Liver (tissue), 9 donors: ENCODE measurements around the gene APOD. TPM values are rescaled to one million over a fixed set of nuclear protein-coding genes. Genes with fewer than 3 reads are reported as not detected.

ENCODE experiments used
- DNase-seq: peaks from one replicate; pipeline ENCODE4 v3.0.0-alpha.2; 2017; ENCODE audit warnings: low spot score
- H3K27ac ChIP-seq, 2 donors: one replicate each; pipeline ENCODE4 v1.7.0; 2013; ENCODE audit warnings: inconsistent platforms in 2 of 2, low read length in 2 of 2, control low read depth in 1 of 2, low read depth in 1 of 2, mild to moderate bottlenecking in 1 of 2
- H3K27me3 ChIP-seq, 4 donors: one replicate each; pipeline versions ENCODE4 v1.6.1 to v1.7.0; 2013; ENCODE audit warnings: low read length in 3 of 4, inconsistent platforms in 1 of 4, mild to moderate bottlenecking in 1 of 4, moderate library complexity in 1 of 4; ENCODE audit not compliant: control insufficient read depth in 4 of 4, insufficient read depth in 4 of 4
- H3K36me3 ChIP-seq, 4 donors: one replicate each; pipeline versions ENCODE4 v1.6.1 to v1.7.0; 2013; ENCODE audit warnings: low read length in 3 of 4, mild to moderate bottlenecking in 3 of 4, low read depth in 1 of 4, moderate library complexity in 1 of 4; ENCODE audit not compliant: control insufficient read depth in 4 of 4, insufficient read depth in 3 of 4
- H3K4me1 ChIP-seq, 4 donors: one replicate each; pipeline versions ENCODE4 v1.6.1 to v1.7.0; 2013; ENCODE audit warnings: low read length in 3 of 4, mild to moderate bottlenecking in 3 of 4, moderate library complexity in 1 of 4; ENCODE audit not compliant: control insufficient read depth in 4 of 4, insufficient read depth in 4 of 4
- H3K4me3 ChIP-seq, 3 donors: one replicate each; pipeline versions ENCODE4 v1.6.1 to v1.7.0; 2013; ENCODE audit warnings: low read length in 3 of 3, control low read depth in 1 of 3, low read depth in 1 of 3, mild to moderate bottlenecking in 1 of 3
- H3K9ac ChIP-seq, 2 donors: one replicate each; pipeline ENCODE4 v1.7.0; 2013; ENCODE audit warnings: low read length in 2 of 2, mild to moderate bottlenecking in 2 of 2, moderate library complexity in 2 of 2, control low read depth in 1 of 2, low read depth in 1 of 2
- H3K9me3 ChIP-seq, 4 donors: one replicate each; pipeline versions ENCODE4 v1.6.1 to v1.7.0; 2013; ENCODE audit warnings: low read length in 3 of 4; ENCODE audit not compliant: control insufficient read depth in 4 of 4
- EGR1 ChIP-seq, 2 donors: IDR thresholded peaks; 2 replicates each; pipeline ENCODE4 v1.6.1; 2016 to 2018; ENCODE audit warnings: antibody characterized with exemption in 2 of 2, low read depth in 2 of 2
- GABPA ChIP-seq, 2 donors: IDR thresholded peaks in 1 of 2; conservative IDR thresholded peaks in 1 of 2; 2 replicates each; pipeline ENCODE4 v1.6.1; 2016; ENCODE audit warnings: antibody characterized with exemption in 2 of 2, mild to moderate bottlenecking in 1 of 2, moderate library complexity in 1 of 2
- NR2F2 ChIP-seq: IDR thresholded peaks from 2 replicates; pipeline ENCODE4 v1.6.1; 2016; ENCODE audit warnings: antibody characterized with exemption
- RAD21 ChIP-seq, 2 donors: IDR thresholded peaks; 2 replicates each; pipeline ENCODE4 v1.6.1; 2016; ENCODE audit warnings: antibody characterized with exemption in 2 of 2, mild to moderate bottlenecking in 2 of 2
- RXRA ChIP-seq, 2 donors: IDR thresholded peaks; 2 replicates each; pipeline ENCODE4 v1.6.1; 2017 to 2018; ENCODE audit warnings: antibody characterized with exemption in 2 of 2, mild to moderate bottlenecking in 1 of 2
- SP1 ChIP-seq: IDR thresholded peaks from 2 replicates; pipeline ENCODE4 v1.6.1; 2018; ENCODE audit warnings: antibody characterized with exemption, mild to moderate bottlenecking
- TAF1 ChIP-seq: conservative IDR thresholded peaks from 2 replicates; pipeline ENCODE4 v1.6.1; 2016; ENCODE audit warnings: antibody characterized with exemption, mild to moderate bottlenecking
- YY1 ChIP-seq: IDR thresholded peaks from 2 replicates; pipeline ENCODE4 v1.6.1; 2016; ENCODE audit warnings: antibody characterized with exemption, mild to moderate bottlenecking
- WGBS: extraction: QIAGEN DNeasy Blood & Tissue Kit; methylation state at CpG from one replicate; pipeline ENCODE4 v1.1.7; 2013; 5-methylcytosine and 5-hydroxymethylcytosine counted together
- polyA plus RNA-seq, 2 donors: library from polyadenylated mRNA; stranded (reverse) in 1 of 2; unstranded in 1 of 2; fragments of 200-250 nt in 1 of 2; fragments of >200 nt in 1 of 2; fragmentation: Nextera tagmentation in 1 of 2; extraction: Ambion mirVana in 1 of 2; gene quantifications; one replicate each; pipeline versions ENCODE4 v1.2.1 to v1.2.3, GENCODE V29; 2013 to 2015
- total RNA-seq, 2 donors: library from RNA; depleted of rRNA; stranded (reverse); fragments of >200 nt; gene quantifications; one replicate each; pipeline ENCODE4 v1.2.3, GENCODE V29; 2014
- TF ChIP-seq, protein P1 (sequence below): IDR thresholded peaks from 2 replicates; pipeline ENCODE4 v1.6.1; 2016; ENCODE audit warnings: antibody characterized with exemption, mild to moderate bottlenecking
- TF ChIP-seq, protein P2 (sequence below): IDR thresholded peaks from 2 replicates; pipeline ENCODE4 v1.6.1; 2016; ENCODE audit warnings: antibody characterized with exemption
- TF ChIP-seq, protein P3 (sequence below): IDR thresholded peaks from 2 replicates; pipeline ENCODE4 v1.6.1; 2016; ENCODE audit warnings: antibody characterized with exemption
- TF ChIP-seq, protein P4 (sequence below): fragments of 150-350 bp; IDR thresholded peaks from 2 replicates; pipeline ENCODE4 v1.5.1; 2017; ENCODE audit warnings: improper control_type of control experiment, low read depth, low read length; ENCODE audit not compliant: missing input control
- TF ChIP-seq, protein P5 (sequence below): IDR thresholded peaks from 2 replicates; pipeline ENCODE4 v1.6.1; 2016; ENCODE audit warnings: antibody characterized with exemption
- donor health status: healthy.
- donor health status: healthy.
- donor health status: healthy.
- donor health status: healthy.
- donor health status: healthy.

The APOD gene
- total and polyA plus RNA-seq, 4 donors = 0.33 to 4.0 (median 0.56) TPM; not detected in 1

DNA sequence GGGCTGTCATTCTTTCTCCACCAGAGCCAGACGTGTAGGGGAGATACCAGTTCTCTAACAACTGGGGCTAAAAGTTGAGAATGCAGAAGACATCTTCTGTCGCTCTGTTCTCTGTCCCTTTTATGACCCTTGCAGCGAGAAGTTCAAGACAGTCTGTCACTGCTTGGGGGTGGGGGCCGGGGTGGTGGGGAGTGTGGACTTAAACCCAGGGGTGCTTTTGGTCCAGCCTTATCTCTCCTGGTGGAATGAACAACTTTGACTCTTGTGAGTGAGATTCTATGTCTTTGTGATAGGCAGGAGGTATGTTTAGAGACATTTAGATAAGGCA lies 767 bp upstream of the APOD start:
- DNase-seq = no peak
- Histone ChIP-seq H3K36me3 (no peaks in the 10 kb centered on the region), H3K9ac (no peak overlapping the region), H3K27ac (no peak overlapping the region), H3K27me3 (peaks cover 0 to 7% (median 0%) of the 10 kb centered on the region in 4 donors), H3K4me3 (no peak overlapping the region), H3K4me1 (no peaks in the 10 kb centered on the region), H3K9me3 (no peaks in the 10 kb centered on the region)
- TF ChIP-seq, protein P1, sequence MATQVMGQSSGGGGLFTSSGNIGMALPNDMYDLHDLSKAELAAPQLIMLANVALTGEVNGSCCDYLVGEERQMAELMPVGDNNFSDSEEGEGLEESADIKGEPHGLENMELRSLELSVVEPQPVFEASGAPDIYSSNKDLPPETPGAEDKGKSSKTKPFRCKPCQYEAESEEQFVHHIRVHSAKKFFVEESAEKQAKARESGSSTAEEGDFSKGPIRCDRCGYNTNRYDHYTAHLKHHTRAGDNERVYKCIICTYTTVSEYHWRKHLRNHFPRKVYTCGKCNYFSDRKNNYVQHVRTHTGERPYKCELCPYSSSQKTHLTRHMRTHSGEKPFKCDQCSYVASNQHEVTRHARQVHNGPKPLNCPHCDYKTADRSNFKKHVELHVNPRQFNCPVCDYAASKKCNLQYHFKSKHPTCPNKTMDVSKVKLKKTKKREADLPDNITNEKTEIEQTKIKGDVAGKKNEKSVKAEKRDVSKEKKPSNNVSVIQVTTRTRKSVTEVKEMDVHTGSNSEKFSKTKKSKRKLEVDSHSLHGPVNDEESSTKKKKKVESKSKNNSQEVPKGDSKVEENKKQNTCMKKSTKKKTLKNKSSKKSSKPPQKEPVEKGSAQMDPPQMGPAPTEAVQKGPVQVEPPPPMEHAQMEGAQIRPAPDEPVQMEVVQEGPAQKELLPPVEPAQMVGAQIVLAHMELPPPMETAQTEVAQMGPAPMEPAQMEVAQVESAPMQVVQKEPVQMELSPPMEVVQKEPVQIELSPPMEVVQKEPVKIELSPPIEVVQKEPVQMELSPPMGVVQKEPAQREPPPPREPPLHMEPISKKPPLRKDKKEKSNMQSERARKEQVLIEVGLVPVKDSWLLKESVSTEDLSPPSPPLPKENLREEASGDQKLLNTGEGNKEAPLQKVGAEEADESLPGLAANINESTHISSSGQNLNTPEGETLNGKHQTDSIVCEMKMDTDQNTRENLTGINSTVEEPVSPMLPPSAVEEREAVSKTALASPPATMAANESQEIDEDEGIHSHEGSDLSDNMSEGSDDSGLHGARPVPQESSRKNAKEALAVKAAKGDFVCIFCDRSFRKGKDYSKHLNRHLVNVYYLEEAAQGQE = no peak
- WGBS = 68% methylated on average over 4 of the region's 4 CpGs

DNA sequence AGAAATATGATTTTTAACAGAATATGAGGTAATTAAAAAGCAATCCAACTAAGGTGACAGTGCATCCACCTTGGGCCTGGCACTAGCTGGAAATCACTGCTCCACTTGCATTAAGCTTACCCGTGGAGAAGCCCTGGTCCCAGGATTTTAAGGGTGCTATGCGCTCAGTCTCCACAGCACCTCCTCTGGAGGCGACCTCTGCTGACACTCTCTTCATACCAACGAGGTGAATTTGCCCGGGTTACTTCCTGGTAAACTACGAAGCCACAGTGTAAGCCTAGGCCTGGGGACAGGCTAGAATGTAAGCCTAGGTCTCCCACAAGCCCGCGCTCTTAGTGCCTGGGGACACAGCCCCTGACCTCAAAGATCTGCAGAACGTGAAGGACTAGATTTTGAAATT lies 793 bp downstream of the APOD start:
- H3K4me3 ChIP-seq = no peak overlapping the region
- no peak overlapping the region for H3K9ac ChIP-seq
- DNase-seq = no peak
- WGBS = 76% methylated on average over 9 of the region's 9 CpGs
- H3K4me1 ChIP-seq = no peaks in the 10 kb centered on the region
- H3K27ac ChIP-seq = no peak overlapping the region
- TF ChIP-seq GABPA (IDR thresholded peaks at IDR 0.05 in 1 of 2, conservative IDR thresholded peaks at IDR 0.05 in 1 of 2) (no peak), RAD21 (IDR thresholded peaks at IDR 0.05) (no peak), TAF1 (no peak), EGR1 (IDR thresholded peaks at IDR 0.05; ENCODE audit: low read depth in 2 of 2) (no peak), YY1 (no peak), SP1 (no peak), NR2F2 (no peak), RXRA (IDR thresholded peaks at IDR 0.05) (no peak)
- TF ChIP-seq, protein P1 = no peak
- TF ChIP-seq, protein P2, sequence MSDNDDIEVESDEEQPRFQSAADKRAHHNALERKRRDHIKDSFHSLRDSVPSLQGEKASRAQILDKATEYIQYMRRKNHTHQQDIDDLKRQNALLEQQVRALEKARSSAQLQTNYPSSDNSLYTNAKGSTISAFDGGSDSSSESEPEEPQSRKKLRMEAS = no peak
- TF ChIP-seq, protein P3, sequence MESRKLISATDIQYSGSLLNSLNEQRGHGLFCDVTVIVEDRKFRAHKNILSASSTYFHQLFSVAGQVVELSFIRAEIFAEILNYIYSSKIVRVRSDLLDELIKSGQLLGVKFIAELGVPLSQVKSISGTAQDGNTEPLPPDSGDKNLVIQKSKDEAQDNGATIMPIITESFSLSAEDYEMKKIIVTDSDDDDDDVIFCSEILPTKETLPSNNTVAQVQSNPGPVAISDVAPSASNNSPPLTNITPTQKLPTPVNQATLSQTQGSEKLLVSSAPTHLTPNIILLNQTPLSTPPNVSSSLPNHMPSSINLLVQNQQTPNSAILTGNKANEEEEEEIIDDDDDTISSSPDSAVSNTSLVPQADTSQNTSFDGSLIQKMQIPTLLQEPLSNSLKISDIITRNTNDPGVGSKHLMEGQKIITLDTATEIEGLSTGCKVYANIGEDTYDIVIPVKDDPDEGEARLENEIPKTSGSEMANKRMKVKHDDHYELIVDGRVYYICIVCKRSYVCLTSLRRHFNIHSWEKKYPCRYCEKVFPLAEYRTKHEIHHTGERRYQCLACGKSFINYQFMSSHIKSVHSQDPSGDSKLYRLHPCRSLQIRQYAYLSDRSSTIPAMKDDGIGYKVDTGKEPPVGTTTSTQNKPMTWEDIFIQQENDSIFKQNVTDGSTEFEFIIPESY = no peak
- TF ChIP-seq, protein P4, sequence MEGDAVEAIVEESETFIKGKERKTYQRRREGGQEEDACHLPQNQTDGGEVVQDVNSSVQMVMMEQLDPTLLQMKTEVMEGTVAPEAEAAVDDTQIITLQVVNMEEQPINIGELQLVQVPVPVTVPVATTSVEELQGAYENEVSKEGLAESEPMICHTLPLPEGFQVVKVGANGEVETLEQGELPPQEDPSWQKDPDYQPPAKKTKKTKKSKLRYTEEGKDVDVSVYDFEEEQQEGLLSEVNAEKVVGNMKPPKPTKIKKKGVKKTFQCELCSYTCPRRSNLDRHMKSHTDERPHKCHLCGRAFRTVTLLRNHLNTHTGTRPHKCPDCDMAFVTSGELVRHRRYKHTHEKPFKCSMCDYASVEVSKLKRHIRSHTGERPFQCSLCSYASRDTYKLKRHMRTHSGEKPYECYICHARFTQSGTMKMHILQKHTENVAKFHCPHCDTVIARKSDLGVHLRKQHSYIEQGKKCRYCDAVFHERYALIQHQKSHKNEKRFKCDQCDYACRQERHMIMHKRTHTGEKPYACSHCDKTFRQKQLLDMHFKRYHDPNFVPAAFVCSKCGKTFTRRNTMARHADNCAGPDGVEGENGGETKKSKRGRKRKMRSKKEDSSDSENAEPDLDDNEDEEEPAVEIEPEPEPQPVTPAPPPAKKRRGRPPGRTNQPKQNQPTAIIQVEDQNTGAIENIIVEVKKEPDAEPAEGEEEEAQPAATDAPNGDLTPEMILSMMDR = no peak
- TF ChIP-seq, protein P5, sequence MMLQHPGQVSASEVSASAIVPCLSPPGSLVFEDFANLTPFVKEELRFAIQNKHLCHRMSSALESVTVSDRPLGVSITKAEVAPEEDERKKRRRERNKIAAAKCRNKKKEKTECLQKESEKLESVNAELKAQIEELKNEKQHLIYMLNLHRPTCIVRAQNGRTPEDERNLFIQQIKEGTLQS = no peak
- H3K9me3 ChIP-seq = no peaks in the 10 kb centered on the region
- no peaks in the 10 kb centered on the region for H3K36me3 ChIP-seq
- H3K27me3 ChIP-seq = peaks cover 0 to 3% (median 0%) of the 10 kb centered on the region in 4 donors
